Kidney (tissue), 14 donors: ENCODE results near the gene ALOX5. TPM values are rescaled to one million over a fixed set of nuclear protein-coding genes. Genes with fewer than 3 reads are reported as not detected.
"Not testable (repeated sequence)": the region's sequence is repeated elsewhere in the genome, so short reads cannot be mapped to it uniquely, and the experiment has no call there.

ENCODE experiments used
- DNase-seq, 5 donors: peaks; one replicate each; pipeline ENCODE4 v3.0.0-alpha.2; 2013 to 2020
- FAIRE-seq: peaks from 2 replicates; lab custom pipeline; 2012; peaks lifted over from hg19 to GRCh38; lab: Jason Lieb, UNC
- H3K27ac ChIP-seq, 2 donors: one replicate each; pipeline ENCODE4 v1.7.0; 2013; ENCODE audit warnings: low read depth in 2 of 2, low read length in 2 of 2, inconsistent platforms in 1 of 2
- H3K27me3 ChIP-seq: one replicate; pipeline ENCODE4 v1.7.1; 2013; ENCODE audit warnings: low read length, inconsistent platforms; ENCODE audit not compliant: control insufficient read depth, insufficient read depth
- H3K36me3 ChIP-seq, 3 donors: one replicate each; pipeline versions ENCODE4 v1.7.0 to v1.7.1; 2013; ENCODE audit warnings: low read length in 3 of 3, control low read depth in 1 of 3, inconsistent platforms in 1 of 3; ENCODE audit not compliant: insufficient read depth in 3 of 3, control insufficient read depth in 2 of 3
- H3K4me1 ChIP-seq, 3 donors: one replicate each; pipeline versions ENCODE4 v1.7.0 to v1.7.1; 2013; ENCODE audit warnings: low read length in 3 of 3, inconsistent platforms in 1 of 3, low read depth in 1 of 3; ENCODE audit not compliant: control insufficient read depth in 2 of 3, insufficient read depth in 2 of 3
- H3K4me3 ChIP-seq, 3 donors: one replicate each; pipeline versions ENCODE4 v1.7.0 to v1.8.1; 2013; ENCODE audit warnings: low read length in 3 of 3, control low read depth in 1 of 3, inconsistent platforms in 1 of 3
- H3K9ac ChIP-seq, 3 donors: one replicate each; pipeline versions ENCODE4 v1.7.0 to v1.7.1; 2013; ENCODE audit warnings: low read length in 3 of 3, control low read depth in 1 of 3, inconsistent platforms in 1 of 3
- H3K9me3 ChIP-seq, 3 donors: one replicate each; pipeline versions ENCODE4 v1.7.0 to v1.7.1; 2013; ENCODE audit warnings: low read length in 3 of 3, control low read depth in 1 of 3, inconsistent platforms in 1 of 3; ENCODE audit not compliant: control insufficient read depth in 2 of 3, insufficient read depth in 1 of 3
- intact Hi-C: fragments of 100-400 bp; cut with DNase I; formaldehyde crosslinking; loops from one replicate; pipeline ENCODE4 v1.11.1; 2022
- polyA plus RNA-seq: library from polyadenylated mRNA; stranded (reverse); fragments of 350-450 nt; fragmentation: Illumina TruSeq; extraction: RNeasy Lipid Tissue Mini Kit (QIAGEN cat#74804); gene quantifications from one replicate; pipeline ENCODE4 v1.2.3, GENCODE V29; 2014; ENCODE audit warnings: low read depth, low replicate concordance; ENCODE audit not compliant: insufficient read depth
- total RNA-seq: library from RNA; stranded (reverse); fragmentation: NEBNext Ultra II Directional; extraction: Animal tissue kit (Norgen Biotek cat#: 25700); gene quantifications from one replicate; pipeline ENCODE4 v1.2.1, GENCODE V29; 2021
- TF ChIP-seq, protein P1 (sequence below): IDR thresholded peaks from 3 replicates; pipeline ENCODE4 v1.5.1; 2012; ENCODE audit warnings: mild to moderate bottlenecking, moderate library complexity, borderline replicate concordance; ENCODE audit not compliant: insufficient read depth; ENCODE audit errors: extremely low read depth
- donor health status: control.
- donor health status: control.
- donor health status: control.
- donor health status: control.
- donor health status: control.
- donor health status: DM: yes; HTN: yes; CAD: no.
- donor health status: Normal renal cell carcinoma (clear cell type).

ALOX5 gene
- total and polyA plus RNA-seq, 2 donors from 2014 or later, result 2.5 to 58.1 TPM

DNA sequence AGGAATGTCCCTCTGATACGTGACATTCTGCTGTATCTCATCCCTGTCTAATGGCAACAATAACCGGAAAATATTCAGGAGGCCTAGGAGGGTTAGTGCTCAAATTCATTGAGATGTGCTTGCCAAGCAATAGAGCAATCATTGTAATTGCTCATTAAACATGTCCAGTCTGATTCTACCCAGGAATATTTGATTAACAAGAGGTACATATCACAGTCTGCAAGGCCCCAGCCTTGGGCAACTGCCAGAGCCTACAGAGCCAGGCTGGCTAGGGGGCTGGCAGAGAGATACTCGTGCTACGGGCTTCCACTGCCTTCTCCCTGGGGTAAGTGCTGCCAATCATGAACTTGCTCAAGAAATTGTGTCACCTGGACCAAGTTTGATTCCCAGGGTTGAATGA lies 99.1 kb downstream of the ALOX5 start:
- TF ChIP-seq, protein P1, sequence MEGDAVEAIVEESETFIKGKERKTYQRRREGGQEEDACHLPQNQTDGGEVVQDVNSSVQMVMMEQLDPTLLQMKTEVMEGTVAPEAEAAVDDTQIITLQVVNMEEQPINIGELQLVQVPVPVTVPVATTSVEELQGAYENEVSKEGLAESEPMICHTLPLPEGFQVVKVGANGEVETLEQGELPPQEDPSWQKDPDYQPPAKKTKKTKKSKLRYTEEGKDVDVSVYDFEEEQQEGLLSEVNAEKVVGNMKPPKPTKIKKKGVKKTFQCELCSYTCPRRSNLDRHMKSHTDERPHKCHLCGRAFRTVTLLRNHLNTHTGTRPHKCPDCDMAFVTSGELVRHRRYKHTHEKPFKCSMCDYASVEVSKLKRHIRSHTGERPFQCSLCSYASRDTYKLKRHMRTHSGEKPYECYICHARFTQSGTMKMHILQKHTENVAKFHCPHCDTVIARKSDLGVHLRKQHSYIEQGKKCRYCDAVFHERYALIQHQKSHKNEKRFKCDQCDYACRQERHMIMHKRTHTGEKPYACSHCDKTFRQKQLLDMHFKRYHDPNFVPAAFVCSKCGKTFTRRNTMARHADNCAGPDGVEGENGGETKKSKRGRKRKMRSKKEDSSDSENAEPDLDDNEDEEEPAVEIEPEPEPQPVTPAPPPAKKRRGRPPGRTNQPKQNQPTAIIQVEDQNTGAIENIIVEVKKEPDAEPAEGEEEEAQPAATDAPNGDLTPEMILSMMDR, result no peak
- no peaks in the 10 kb centered on the region for H3K27me3 ChIP-seq
- no peaks in the 10 kb centered on the region for H3K9me3 ChIP-seq
- FAIRE-seq (no peak), DNase-seq (no peak)
- H3K4me1 ChIP-seq, result peaks cover 0 to 41% (median 36%) of the 10 kb centered on the region in 3 donors
- no peak overlapping the region for H3K27ac ChIP-seq
- H3K4me3 ChIP-seq, result no peak overlapping the region
- intact Hi-C loops, result no loop called here
- peaks cover 0 to 3% (median 0%) of the 10 kb centered on the region in 3 donors for H3K36me3 ChIP-seq
- H3K9ac ChIP-seq, result no peak overlapping the region

GRCh38 chr10:45476559-45476958 lies 102.5 kb downstream of the ALOX5 start:
- FAIRE-seq (peak; percentile 35), DNase-seq (no peak)
- intact Hi-C loops, result no loop called here
- TF ChIP-seq, protein P1, result no peak
- Histone ChIP-seq H3K4me1 (peaks cover 0 to 24% (median 21%) of the 10 kb centered on the region in 3 donors), H3K36me3 (peaks cover 0 to 3% (median 0%) of the 10 kb centered on the region in 3 donors), H3K27ac (no peak overlapping the region), H3K27me3 (no peaks in the 10 kb centered on the region), H3K9me3 (no peaks in the 10 kb centered on the region), H3K4me3 (no peak overlapping the region), H3K9ac (no peak overlapping the region)

DNA sequence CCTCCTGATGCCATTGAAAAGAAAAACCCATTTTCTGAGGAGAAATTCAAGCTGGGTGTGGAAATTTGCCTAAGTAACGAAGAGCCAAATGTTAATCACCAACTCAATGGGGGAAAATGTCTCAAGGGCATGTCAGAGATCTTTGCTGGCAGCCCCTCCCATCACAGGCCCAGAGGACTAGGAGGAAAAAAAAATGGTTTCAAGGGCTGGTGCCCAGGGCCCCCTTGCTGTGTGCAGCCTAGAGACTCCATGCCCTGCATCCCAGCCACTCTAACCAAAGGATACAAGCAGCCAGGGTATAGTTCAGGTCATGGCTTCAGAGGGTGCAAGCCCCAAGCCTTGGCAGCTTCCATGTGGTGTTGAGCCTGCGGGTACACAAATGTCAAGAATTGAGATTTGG lies 106.3 kb downstream of the ALOX5 start:
- Histone ChIP-seq H3K4me1 (no peaks in the 10 kb centered on the region), H3K27me3 (no peaks in the 10 kb centered on the region), H3K4me3 (no peak overlapping the region), H3K9ac (no peak overlapping the region), H3K36me3 (no peaks in the 10 kb centered on the region), H3K27ac (no peak overlapping the region), H3K9me3 (no peaks in the 10 kb centered on the region)
- no peak for DNase-seq
- FAIRE-seq, result no peak
- TF ChIP-seq, protein P1, result no peak
- intact Hi-C loops, result no loop called here

DNA sequence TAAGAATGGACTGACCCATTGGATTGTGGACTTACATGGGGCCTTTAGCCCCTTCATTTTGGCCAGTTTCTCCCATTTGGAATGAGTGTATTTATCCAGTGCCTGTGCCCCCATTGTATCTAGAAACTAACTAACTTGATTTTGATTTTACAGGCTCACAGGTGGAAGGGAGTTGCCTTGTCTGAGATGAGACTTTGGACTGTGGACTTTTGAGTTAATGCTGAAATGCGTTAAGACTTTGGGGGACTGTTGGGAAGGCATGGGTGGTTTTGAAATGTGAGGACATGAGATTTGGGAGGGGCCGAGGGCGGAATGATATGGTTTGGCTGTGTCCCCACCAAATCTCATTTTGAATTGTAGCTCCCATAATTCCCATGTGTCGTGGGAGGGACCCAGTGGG lies 107.1 kb downstream of the ALOX5 start:
- H3K27ac ChIP-seq, H3K9ac ChIP-seq, H3K9me3 ChIP-seq, H3K4me1 ChIP-seq, DNase-seq, H3K27me3 ChIP-seq, H3K36me3 ChIP-seq, H3K4me3 ChIP-seq, FAIRE-seq, intact Hi-C loops: not testable (repeated sequence)
